GM23338 (cell line): ENCODE measurements around the gene WBP11. TPM values are rescaled to one million over a fixed set of nuclear protein-coding genes. Genes with fewer than 3 reads are reported as not detected.

Experiments used
- ATAC-seq: fragments of 200-7000 bp; cut with Tn5 transposase; 3 replicates; pipeline ENCODE4 v1.9.1; 2020
- DNase-seq: peaks from one replicate; pipeline ENCODE4 v3.0.0-alpha.2; 2015; ENCODE audit warnings: low spot score
- H2AFZ ChIP-seq: fragments of 200-600 bp; sonication (generic); 2 replicates; pipeline ENCODE4 v1.8.0; 2016; ENCODE audit warnings: antibody characterized with exemption, mild to moderate bottlenecking, moderate library complexity
- H3F3A ChIP-seq: fragments of 200-600 bp; sonication (generic); replicated peaks from 2 replicates; pipeline ENCODE4 v1.8.0; 2017; ENCODE audit warnings: antibody characterized with exemption, mixed run types, low read depth
- H3K27ac ChIP-seq: fragments of 200-600 bp; sonication (generic); 2 replicates; pipeline ENCODE4 v1.6.1; 2016; ENCODE audit warnings: low read depth
- H3K27me3 ChIP-seq: fragments of 200-600 bp; sonication (generic); 2 replicates; pipeline ENCODE4 v1.8.0; 2016; ENCODE audit warnings: mild to moderate bottlenecking, mixed run types, moderate library complexity; ENCODE audit not compliant: insufficient read depth
- H3K36me3 ChIP-seq: fragments of 200-600 bp; sonication (generic); 2 replicates; pipeline ENCODE4 v1.8.0; 2016; ENCODE audit warnings: mild to moderate bottlenecking; ENCODE audit not compliant: insufficient read depth
- H3K4me1 ChIP-seq: fragments of 200-600 bp; sonication (generic); 2 replicates; pipeline ENCODE4 v1.8.0; 2016; ENCODE audit warnings: mild to moderate bottlenecking, moderate library complexity; ENCODE audit not compliant: insufficient read depth
- H3K4me2 ChIP-seq: fragments of 200-600 bp; sonication (generic); 2 replicates; pipeline ENCODE4 v1.7.1; 2017; ENCODE audit warnings: mixed run types
- H3K4me3 ChIP-seq: fragments of 200-600 bp; sonication (generic); 2 replicates; pipeline ENCODE4 v1.6.1; 2016; ENCODE audit warnings: mixed run types
- H3K79me2 ChIP-seq: fragments of 200-600 bp; sonication (generic); replicated peaks from 2 replicates; pipeline ENCODE4 v1.8.0; 2017; ENCODE audit warnings: mild to moderate bottlenecking; ENCODE audit not compliant: insufficient read depth
- H3K9me2 ChIP-seq: fragments of 200-600 bp; sonication (generic); 2 replicates; pipeline ENCODE4 v1.8.0; 2017; ENCODE audit not compliant: insufficient read depth
- H4K20me1 ChIP-seq: fragments of 200-600 bp; sonication (generic); replicated peaks from 2 replicates; pipeline ENCODE4 v1.8.0; 2017; ENCODE audit warnings: mild to moderate bottlenecking; ENCODE audit not compliant: insufficient read depth
- H3K27ac Mint-ChIP-seq: 2 replicates; pipeline ENCODE4 v1.8.0; 2020; ENCODE audit warnings: inconsistent platforms, mild to moderate bottlenecking, moderate library complexity, mixed read lengths
- H3K27me3 Mint-ChIP-seq: 3 replicates; pipeline ENCODE4 v1.8.0; 2022; ENCODE audit warnings: low read depth, mild to moderate bottlenecking, moderate library complexity, mixed read lengths, inconsistent platforms; ENCODE audit not compliant: insufficient read depth, poor library complexity
- H3K36me3 Mint-ChIP-seq: 3 replicates; pipeline ENCODE4 v1.8.0; 2021; ENCODE audit warnings: low read depth, mild to moderate bottlenecking, inconsistent platforms, moderate library complexity, mixed read lengths
- H3K4me1 Mint-ChIP-seq: 3 replicates; pipeline ENCODE4 v1.8.0; 2020; ENCODE audit warnings: mild to moderate bottlenecking, inconsistent platforms, mixed read lengths
- H3K4me3 Mint-ChIP-seq: 3 replicates; pipeline ENCODE4 v1.8.0; 2021; ENCODE audit warnings: moderate library complexity, mild to moderate bottlenecking, inconsistent platforms, mixed read lengths
- H3K9me3 Mint-ChIP-seq: 3 replicates; pipeline ENCODE4 v1.8.0; 2020; ENCODE audit warnings: moderate library complexity, mild to moderate bottlenecking, inconsistent platforms, mixed read lengths
- CREB1 ChIP-seq: fragments of 250-450 bp; sonication (Bioruptor Pico); IDR thresholded peaks from 2 replicates; pipeline ENCODE4 v1.5.0; 2020; ENCODE audit warnings: low read depth, mild to moderate bottlenecking, moderate library complexity
- ETS1 ChIP-seq: IDR thresholded peaks from 2 replicates; pipeline ENCODE4 v1.6.1; 2016; ENCODE audit warnings: antibody characterized with exemption
- EZH2phosphoT487 ChIP-seq: fragments of 200-600 bp; sonication (generic); IDR thresholded peaks from one replicate; pipeline ENCODE4 v1.8.1; 2018; ENCODE audit warnings: antibody characterized with exemption; ENCODE audit not compliant: unreplicated experiment
- JUNB ChIP-seq: IDR thresholded peaks from one replicate; pipeline ENCODE4 v1.6.1; 2016; ENCODE audit warnings: antibody characterized with exemption; ENCODE audit not compliant: unreplicated experiment
- NANOG ChIP-seq: IDR thresholded peaks from 2 replicates; pipeline ENCODE4 v1.6.1; 2016; ENCODE audit warnings: antibody characterized with exemption, borderline replicate concordance
- POLR2AphosphoS5 ChIP-seq: IDR thresholded peaks from 2 replicates; pipeline ENCODE4 v1.6.1; 2016; ENCODE audit warnings: antibody characterized with exemption, low read depth
- REST ChIP-seq: IDR thresholded peaks from one replicate; pipeline ENCODE4 v1.6.1; 2018; ENCODE audit warnings: antibody characterized with exemption; ENCODE audit not compliant: unreplicated experiment
- STAT1 ChIP-seq: IDR thresholded peaks from one replicate; pipeline ENCODE4 v1.6.1; 2016; ENCODE audit warnings: antibody characterized with exemption; ENCODE audit not compliant: unreplicated experiment
- ZNF114 ChIP-seq: fragments of 250-450 bp; sonication (Bioruptor Pico); IDR thresholded peaks from 2 replicates; pipeline ENCODE4 v1.5.0; 2020; ENCODE audit warnings: mild to moderate bottlenecking, moderate library complexity
- ZNF331 ChIP-seq: fragments of 250-450 bp; sonication (Bioruptor Pico); IDR thresholded peaks from 2 replicates; pipeline ENCODE4 v1.5.0; 2020; ENCODE audit warnings: low read depth, mild to moderate bottlenecking, moderate library complexity
- polyA plus RNA-seq: library from polyadenylated mRNA; unstranded; fragments of >200 nt; fragmentation: Nextera tagmentation; extraction: Ambion mirVana; gene quantifications from 2 replicates; pipeline ENCODE4 v1.2.1, GENCODE V29; 2016
- total RNA-seq: library from RNA; depleted of rRNA; stranded (reverse); fragments of >200 nt; shearing (Covaris generic); gene quantifications from 2 replicates; pipeline ENCODE4 v1.2.3, GENCODE V29; 2014

Gene WBP11
- total and polyA plus RNA-seq, 2 experiments from 2014 or later: 57.1 to 148 TPM

GRCh38 chr12:14771651-14772137, 31.6 kb downstream of the WBP11 start (continued):
- TF ChIP-seq REST (no peak), ETS1 (no peak), NANOG (no peak), CREB1 (CRISPR knock-in tag) (no peak), ZNF331 (CRISPR knock-in tag) (no peak), POLR2AphosphoS5 (no peak), STAT1 (no peak)

- Histone ChIP-seq H3K9me2 (no peaks in the 10 kb centered on the region), H3K79me2 (peaks cover 43% of the 10 kb centered on the region), H3K27ac (peak overlapping the region; percentile 93), H3K4me2 (peak overlapping the region; percentile 72), H2AFZ (no peak overlapping the region), H3K4me3 (peak overlapping the region; percentile 82), H3F3A (0 out of 2 replicates have a peak, but pooled peaks cover 5% of the 10 kb centered on the region), H4K20me1 (no peaks in the 10 kb centered on the region; the same call in 1 of the 2 replicates), H3K4me1 (peaks cover 10% of the 10 kb centered on the region), H3K36me3 (no peaks in the 10 kb centered on the region), H3K27me3 (no peaks in the 10 kb centered on the region)
- DNase-seq: peak; percentile 95
- peak; percentile 1 for ATAC-seq
- peaks cover 42% of the 10 kb centered on the region for H3K36me3 Mint-ChIP-seq
- peaks cover 39% of the 10 kb centered on the region for H3K27me3 Mint-ChIP-seq
- H3K9me3 Mint-ChIP-seq: peaks cover 24% of the 10 kb centered on the region
- peaks cover 29% of the 10 kb centered on the region for H3K4me1 Mint-ChIP-seq
- H3K4me3 Mint-ChIP-seq: peak overlapping the region; percentile 98
- peak overlapping the region; percentile 100 for H3K27ac Mint-ChIP-seq
- no peak for TF ChIP-seq EZH2phosphoT487
- TF ChIP-seq POLR2AphosphoS5: peak; percentile 99
- TF ChIP-seq NANOG: peak; percentile 30; the same call in 1 of the 2 replicates
- TF ChIP-seq JUNB: no peak
- no peak for TF ChIP-seq CREB1 (CRISPR knock-in tag)
- no peak for TF ChIP-seq ZNF331 (CRISPR knock-in tag)
- TF ChIP-seq ZNF114: no peak
- TF ChIP-seq ETS1: peak; percentile 77
Observed at GRCh38 chr12:14770496-14771461, 32.5 kb downstream of the WBP11 start.
